ENCODE data around the gene CENPF.

DNA sequence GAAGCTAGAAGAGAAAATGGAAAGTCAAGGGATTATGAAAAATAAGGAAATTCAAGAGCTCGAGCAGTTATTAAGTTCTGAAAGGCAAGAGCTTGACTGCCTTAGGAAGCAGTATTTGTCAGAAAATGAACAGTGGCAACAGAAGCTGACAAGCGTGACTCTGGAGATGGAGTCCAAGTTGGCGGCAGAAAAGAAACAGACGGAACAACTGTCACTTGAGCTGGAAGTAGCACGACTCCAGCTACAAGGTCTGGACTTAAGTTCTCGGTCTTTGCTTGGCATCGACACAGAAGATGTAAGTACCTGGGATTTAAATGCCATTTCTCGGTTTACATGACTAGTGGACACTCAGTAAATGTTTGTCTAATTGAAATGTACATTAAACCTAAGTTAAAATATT lies 40.0 kb downstream of the CENPF start:
- TF ChIP-seq ZFX (IDR thresholded peaks at IDR 0.05; ENCODE audit: borderline replicate concordance): no peak
- TF ChIP-seq, protein P1, sequence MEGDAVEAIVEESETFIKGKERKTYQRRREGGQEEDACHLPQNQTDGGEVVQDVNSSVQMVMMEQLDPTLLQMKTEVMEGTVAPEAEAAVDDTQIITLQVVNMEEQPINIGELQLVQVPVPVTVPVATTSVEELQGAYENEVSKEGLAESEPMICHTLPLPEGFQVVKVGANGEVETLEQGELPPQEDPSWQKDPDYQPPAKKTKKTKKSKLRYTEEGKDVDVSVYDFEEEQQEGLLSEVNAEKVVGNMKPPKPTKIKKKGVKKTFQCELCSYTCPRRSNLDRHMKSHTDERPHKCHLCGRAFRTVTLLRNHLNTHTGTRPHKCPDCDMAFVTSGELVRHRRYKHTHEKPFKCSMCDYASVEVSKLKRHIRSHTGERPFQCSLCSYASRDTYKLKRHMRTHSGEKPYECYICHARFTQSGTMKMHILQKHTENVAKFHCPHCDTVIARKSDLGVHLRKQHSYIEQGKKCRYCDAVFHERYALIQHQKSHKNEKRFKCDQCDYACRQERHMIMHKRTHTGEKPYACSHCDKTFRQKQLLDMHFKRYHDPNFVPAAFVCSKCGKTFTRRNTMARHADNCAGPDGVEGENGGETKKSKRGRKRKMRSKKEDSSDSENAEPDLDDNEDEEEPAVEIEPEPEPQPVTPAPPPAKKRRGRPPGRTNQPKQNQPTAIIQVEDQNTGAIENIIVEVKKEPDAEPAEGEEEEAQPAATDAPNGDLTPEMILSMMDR (IDR thresholded peaks at IDR 0.05): no peak
